PC-3 (cell line): ENCODE measurements around the gene TMEM184C. TPM values are rescaled to one million over a fixed set of nuclear protein-coding genes. Genes with fewer than 3 reads are reported as not detected.

ENCODE experiments used
- ATAC-seq: fragments of 200-7000 bp; cut with Tn5 transposase; 2 replicates; pipeline ENCODE4 v1.9.1; 2020; ENCODE audit warnings: mild to moderate bottlenecking, moderate library complexity
- BruUV-seq: library from RNA; stranded (reverse); fragments of 400-500 nt; replicated peaks from 2 replicates; lab custom pipeline; 2021; lab: Mats Ljungman, UMichigan
- CTCF ChIA-PET: fragments of 300-600 bp; sonication (Branson Sonifier 250); formaldehyde crosslinking; loops from one replicate; lab custom pipeline; 2022; ENCODE audit warnings: antibody characterized with exemption; lab: Charles Lee
- POLR2A ChIA-PET: fragments of 300-600 bp; sonication (Branson Sonifier 250); formaldehyde crosslinking; loops from one replicate; lab custom pipeline; 2022; ENCODE audit warnings: antibody characterized with exemption; ENCODE audit not compliant: unreplicated experiment; lab: Charles Lee
- DNase-seq: peaks from one replicate; pipeline ENCODE4 v3.0.0-alpha.2; 2015
- H2AFZ ChIP-seq: fragments of 300-600 bp; sonication (generic); 2 replicates; pipeline ENCODE4 v1.6.0; 2016; ENCODE audit warnings: antibody characterized with exemption, low read length
- H3F3A ChIP-seq: fragments of 300-600 bp; sonication (generic); one replicate; pipeline ENCODE4 v1.6.0; 2017; ENCODE audit warnings: antibody characterized with exemption, low read length, control low read depth, mild to moderate bottlenecking; ENCODE audit not compliant: unreplicated experiment
- H3K27ac ChIP-seq: fragments of 300-600 bp; sonication (generic); 2 replicates; pipeline ENCODE4 v1.5.1; 2016; ENCODE audit warnings: mild to moderate bottlenecking, low read length
- H3K27me3 ChIP-seq: fragments of 300-600 bp; sonication (generic); 2 replicates; pipeline ENCODE4 v1.6.1; 2016; ENCODE audit warnings: low read length, mixed read lengths
- H3K36me3 ChIP-seq: fragments of 300-600 bp; sonication (generic); 2 replicates; pipeline ENCODE4 v1.6.1; 2016; ENCODE audit warnings: low read depth, mixed run types, low read length, mixed read lengths
- H3K4me1 ChIP-seq: fragments of 300-600 bp; sonication (generic); 2 replicates; pipeline ENCODE4 v1.5.1; 2016; ENCODE audit warnings: low read length; ENCODE audit not compliant: insufficient read depth
- H3K4me2 ChIP-seq: fragments of 300-600 bp; sonication (generic); 2 replicates; pipeline ENCODE4 v1.6.0; 2016; ENCODE audit warnings: low read length
- H3K4me3 ChIP-seq: fragments of 300-600 bp; sonication (generic); 2 replicates; pipeline ENCODE4 v1.5.1; 2016; ENCODE audit warnings: mild to moderate bottlenecking, low read length, mixed read lengths
- H3K79me2 ChIP-seq: fragments of 300-600 bp; sonication (generic); 2 replicates; pipeline ENCODE4 v1.6.1; 2017; ENCODE audit warnings: low read length, mixed read lengths
- H3K9ac ChIP-seq: fragments of 300-600 bp; sonication (generic); 2 replicates; pipeline ENCODE4 v1.6.0; 2016; ENCODE audit warnings: mild to moderate bottlenecking, low read length
- H3K9me2 ChIP-seq: fragments of 300-600 bp; sonication (generic); replicated peaks from 2 replicates; pipeline ENCODE4 v1.6.1; 2016; ENCODE audit warnings: mixed run types, low read length, mixed read lengths
- H3K9me3 ChIP-seq: fragments of 300-600 bp; sonication (generic); 2 replicates; pipeline ENCODE4 v1.6.1; 2016; ENCODE audit warnings: low read length, mixed read lengths
- H4K20me1 ChIP-seq: fragments of 300-600 bp; sonication (generic); 2 replicates; pipeline ENCODE4 v1.6.1; 2016; ENCODE audit warnings: low read length, mixed read lengths
- EZH2 ChIP-seq: fragments of 300-600 bp; sonication (generic); IDR thresholded peaks from one replicate; pipeline ENCODE4 v1.6.1; 2017; ENCODE audit warnings: antibody characterized with exemption, mild to moderate bottlenecking, low read length; ENCODE audit not compliant: unreplicated experiment
- EZH2phosphoT487 ChIP-seq: fragments of 300-600 bp; sonication (generic); IDR thresholded peaks from 2 replicates; pipeline ENCODE4 v1.6.1; 2018; ENCODE audit warnings: mild to moderate bottlenecking, antibody characterized with exemption, low read length, borderline replicate concordance
- intact Hi-C: fragments of 100-400 bp; cut with micrococcal nuclease; formaldehyde crosslinking; loops from 2 replicates; pipeline ENCODE4 v1.9.0; 2023
- total RNA-seq: library from RNA; depleted of rRNA; stranded (reverse); fragments of >200 nt; gene quantifications from 2 replicates; pipeline ENCODE4 v1.2.3, GENCODE V29; 2014
- TF ChIP-seq, protein P1 (sequence below): fragments of 300-600 bp; sonication (generic); conservative IDR thresholded peaks from 2 replicates; pipeline ENCODE4 v1.5.1; 2017; ENCODE audit warnings: antibody characterized with exemption, low read depth, mild to moderate bottlenecking, low read length

TMEM184C gene
- total RNA-seq, 1 experiment from 2014 or later: 17.5 TPM

DNA sequence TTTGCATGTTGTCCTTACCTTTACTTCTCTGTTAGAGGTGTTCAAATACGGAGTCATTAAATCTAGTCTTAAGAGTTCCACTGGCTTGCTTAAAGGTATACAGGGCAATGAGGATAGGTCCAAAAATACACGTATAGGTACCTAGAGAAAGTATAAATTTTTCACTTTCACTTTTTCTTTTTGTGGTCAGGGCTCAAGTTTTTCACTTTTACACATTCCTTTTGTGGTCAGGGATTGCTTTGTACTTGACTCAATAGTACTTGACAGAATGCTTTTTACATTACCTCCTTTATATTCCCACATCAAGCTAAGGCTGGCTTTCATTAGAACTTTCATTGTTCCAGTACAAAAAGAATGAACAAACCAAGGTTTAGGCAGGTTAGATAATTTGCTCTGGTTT lies 21.7 kb downstream of the TMEM184C start:
- H4K20me1 ChIP-seq: no peaks in the 10 kb centered on the region
- 0 out of 2 replicates have a peak, but pooled peaks cover 5% of the 10 kb centered on the region for H3K4me1 ChIP-seq
- DNase-seq (no peak), ATAC-seq (no peak)
- ChIA-PET CTCF (no interaction called here), POLR2A (no interaction called here)
- peaks cover 29% of the 10 kb centered on the region for H3K36me3 ChIP-seq
- H3K9me2 ChIP-seq: no peaks in the 10 kb centered on the region
- H2AFZ ChIP-seq: no peak overlapping the region
- no peak overlapping the region for H3K4me3 ChIP-seq
- no peak overlapping the region for H3K27ac ChIP-seq
- intact Hi-C loops: no loop called here
- no peaks in the 10 kb centered on the region for H3K27me3 ChIP-seq
- no TSS peak for BruUV-seq
- H3K4me2 ChIP-seq: no peak overlapping the region
- H3K9me3 ChIP-seq: no peaks in the 10 kb centered on the region
- H3F3A ChIP-seq: no peaks in the 10 kb centered on the region
- TF ChIP-seq EZH2 (no peak), EZH2phosphoT487 (no peak)
- TF ChIP-seq, protein P1, sequence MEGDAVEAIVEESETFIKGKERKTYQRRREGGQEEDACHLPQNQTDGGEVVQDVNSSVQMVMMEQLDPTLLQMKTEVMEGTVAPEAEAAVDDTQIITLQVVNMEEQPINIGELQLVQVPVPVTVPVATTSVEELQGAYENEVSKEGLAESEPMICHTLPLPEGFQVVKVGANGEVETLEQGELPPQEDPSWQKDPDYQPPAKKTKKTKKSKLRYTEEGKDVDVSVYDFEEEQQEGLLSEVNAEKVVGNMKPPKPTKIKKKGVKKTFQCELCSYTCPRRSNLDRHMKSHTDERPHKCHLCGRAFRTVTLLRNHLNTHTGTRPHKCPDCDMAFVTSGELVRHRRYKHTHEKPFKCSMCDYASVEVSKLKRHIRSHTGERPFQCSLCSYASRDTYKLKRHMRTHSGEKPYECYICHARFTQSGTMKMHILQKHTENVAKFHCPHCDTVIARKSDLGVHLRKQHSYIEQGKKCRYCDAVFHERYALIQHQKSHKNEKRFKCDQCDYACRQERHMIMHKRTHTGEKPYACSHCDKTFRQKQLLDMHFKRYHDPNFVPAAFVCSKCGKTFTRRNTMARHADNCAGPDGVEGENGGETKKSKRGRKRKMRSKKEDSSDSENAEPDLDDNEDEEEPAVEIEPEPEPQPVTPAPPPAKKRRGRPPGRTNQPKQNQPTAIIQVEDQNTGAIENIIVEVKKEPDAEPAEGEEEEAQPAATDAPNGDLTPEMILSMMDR: no peak
- H3K79me2 ChIP-seq: no peaks in the 10 kb centered on the region
- no peak overlapping the region for H3K9ac ChIP-seq

DNA sequence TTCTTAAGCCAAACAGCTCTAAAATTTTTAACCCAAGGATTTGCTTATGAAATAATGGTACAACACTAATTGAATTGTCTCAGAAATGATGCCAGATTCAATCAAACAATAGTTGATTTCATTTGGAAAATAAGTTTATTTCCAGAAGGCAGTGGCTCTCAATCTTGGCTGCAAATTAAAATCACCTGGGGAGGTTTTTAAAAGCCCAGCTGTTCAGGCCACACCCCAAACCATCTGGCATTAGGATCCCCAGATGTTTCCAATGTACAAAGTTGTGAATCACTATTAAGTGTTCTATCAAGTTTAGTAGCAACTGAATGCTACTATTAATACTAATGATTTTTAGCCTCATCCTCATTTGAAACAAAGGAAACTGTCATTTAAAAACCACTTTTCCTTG lies 22.2 kb downstream of the TMEM184C start:
- Histone ChIP-seq H3K36me3 (peaks cover 24% of the 10 kb centered on the region), H3F3A (no peaks in the 10 kb centered on the region), H3K27ac (no peak overlapping the region), H3K27me3 (no peaks in the 10 kb centered on the region), H3K9me2 (no peaks in the 10 kb centered on the region), H2AFZ (no peak overlapping the region), H4K20me1 (no peaks in the 10 kb centered on the region), H3K4me3 (no peak overlapping the region), H3K79me2 (no peaks in the 10 kb centered on the region), H3K4me1 (0 out of 2 replicates have a peak, but pooled peaks cover 5% of the 10 kb centered on the region), H3K9ac (no peak overlapping the region), H3K9me3 (no peaks in the 10 kb centered on the region), H3K4me2 (no peak overlapping the region)
- ChIA-PET CTCF (no interaction called here), POLR2A (no interaction called here)
- DNase-seq (no peak), ATAC-seq (no peak)
- intact Hi-C loops: no loop called here
- BruUV-seq: no TSS peak
- TF ChIP-seq, protein P1: no peak
- TF ChIP-seq EZH2 (no peak), EZH2phosphoT487 (no peak)

DNA sequence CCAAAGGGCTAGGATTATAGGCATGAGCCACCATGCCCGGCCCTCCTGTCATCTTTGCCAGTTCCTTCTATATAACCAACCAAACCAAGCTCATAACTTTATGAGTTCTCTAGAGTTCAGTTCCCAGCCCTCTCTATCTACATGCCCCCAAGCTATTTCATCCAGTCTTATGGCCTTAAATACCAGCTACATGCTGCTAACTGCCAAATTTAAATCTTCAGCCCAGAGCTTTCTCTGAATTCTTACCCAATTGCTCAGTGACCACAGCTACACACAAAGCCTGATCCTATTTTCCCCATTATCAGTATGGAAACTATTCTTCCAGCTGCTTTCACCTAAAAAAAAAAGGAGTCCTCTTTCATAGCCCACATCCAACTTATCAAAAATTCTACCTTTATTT lies 23.1 kb downstream of the TMEM184C start:
- no peaks in the 10 kb centered on the region for H3K27me3 ChIP-seq
- no peaks in the 10 kb centered on the region for H3K9me3 ChIP-seq
- H2AFZ ChIP-seq: no peak overlapping the region
- H4K20me1 ChIP-seq: no peaks in the 10 kb centered on the region
- H3K27ac ChIP-seq: no peak overlapping the region
- H3K4me2 ChIP-seq: no peak overlapping the region
- no peaks in the 10 kb centered on the region for H3F3A ChIP-seq
- no peak overlapping the region for H3K9ac ChIP-seq
- ChIA-PET POLR2A (interaction anchor here (0.7 kb wide), 1 partner anchor 10 kb away, joined by 4 read pairs; no protein-coding TSS in a partner anchor), CTCF (no interaction called here)
- no TSS peak for BruUV-seq
- peaks cover 18% of the 10 kb centered on the region for H3K36me3 ChIP-seq
- no peak overlapping the region for H3K4me3 ChIP-seq
- TF ChIP-seq, protein P1: no peak
- no peak for TF ChIP-seq EZH2
- TF ChIP-seq EZH2phosphoT487: no peak
- DNase-seq: no peak
- no peak for ATAC-seq
- no peaks in the 10 kb centered on the region for H3K79me2 ChIP-seq
- 0 out of 2 replicates have a peak, but pooled peaks cover 5% of the 10 kb centered on the region for H3K4me1 ChIP-seq
- intact Hi-C loops: no loop called here
- no peaks in the 10 kb centered on the region for H3K9me2 ChIP-seq
